ENCODE measurements around the gene TMIE.

GRCh38 chr3:46731795-46732194 is 30.6 kb downstream of the TMIE start:
- TF ChIP-seq SIN3A (IDR thresholded peaks at IDR 0.05; ENCODE audit: borderline replicate concordance, insufficient read depth, low read depth, low read length) = no peak
- TF ChIP-seq, protein P1, sequence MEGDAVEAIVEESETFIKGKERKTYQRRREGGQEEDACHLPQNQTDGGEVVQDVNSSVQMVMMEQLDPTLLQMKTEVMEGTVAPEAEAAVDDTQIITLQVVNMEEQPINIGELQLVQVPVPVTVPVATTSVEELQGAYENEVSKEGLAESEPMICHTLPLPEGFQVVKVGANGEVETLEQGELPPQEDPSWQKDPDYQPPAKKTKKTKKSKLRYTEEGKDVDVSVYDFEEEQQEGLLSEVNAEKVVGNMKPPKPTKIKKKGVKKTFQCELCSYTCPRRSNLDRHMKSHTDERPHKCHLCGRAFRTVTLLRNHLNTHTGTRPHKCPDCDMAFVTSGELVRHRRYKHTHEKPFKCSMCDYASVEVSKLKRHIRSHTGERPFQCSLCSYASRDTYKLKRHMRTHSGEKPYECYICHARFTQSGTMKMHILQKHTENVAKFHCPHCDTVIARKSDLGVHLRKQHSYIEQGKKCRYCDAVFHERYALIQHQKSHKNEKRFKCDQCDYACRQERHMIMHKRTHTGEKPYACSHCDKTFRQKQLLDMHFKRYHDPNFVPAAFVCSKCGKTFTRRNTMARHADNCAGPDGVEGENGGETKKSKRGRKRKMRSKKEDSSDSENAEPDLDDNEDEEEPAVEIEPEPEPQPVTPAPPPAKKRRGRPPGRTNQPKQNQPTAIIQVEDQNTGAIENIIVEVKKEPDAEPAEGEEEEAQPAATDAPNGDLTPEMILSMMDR (IDR thresholded peaks at IDR 0.05) = no peak
- TF ChIP-seq POLR2AphosphoS5 (IDR thresholded peaks at IDR 0.05; ENCODE audit: low read depth, low read length) = no peak
- TF ChIP-seq REST (IDR thresholded peaks at IDR 0.05; ENCODE audit: insufficient read depth in 1 of 2, low read depth in 2 of 2, low read length in 1 of 2) = no peak
